NCI-H2081 treated with DMSO at 0.1 percent for 48 hours (cell line): ENCODE results near the gene DDX39B.

Source experiments
- DNase-seq: peaks from one replicate; lab custom pipeline; 2025; lab: John Stamatoyannopoulos, UW

The DDX39B gene

DNA sequence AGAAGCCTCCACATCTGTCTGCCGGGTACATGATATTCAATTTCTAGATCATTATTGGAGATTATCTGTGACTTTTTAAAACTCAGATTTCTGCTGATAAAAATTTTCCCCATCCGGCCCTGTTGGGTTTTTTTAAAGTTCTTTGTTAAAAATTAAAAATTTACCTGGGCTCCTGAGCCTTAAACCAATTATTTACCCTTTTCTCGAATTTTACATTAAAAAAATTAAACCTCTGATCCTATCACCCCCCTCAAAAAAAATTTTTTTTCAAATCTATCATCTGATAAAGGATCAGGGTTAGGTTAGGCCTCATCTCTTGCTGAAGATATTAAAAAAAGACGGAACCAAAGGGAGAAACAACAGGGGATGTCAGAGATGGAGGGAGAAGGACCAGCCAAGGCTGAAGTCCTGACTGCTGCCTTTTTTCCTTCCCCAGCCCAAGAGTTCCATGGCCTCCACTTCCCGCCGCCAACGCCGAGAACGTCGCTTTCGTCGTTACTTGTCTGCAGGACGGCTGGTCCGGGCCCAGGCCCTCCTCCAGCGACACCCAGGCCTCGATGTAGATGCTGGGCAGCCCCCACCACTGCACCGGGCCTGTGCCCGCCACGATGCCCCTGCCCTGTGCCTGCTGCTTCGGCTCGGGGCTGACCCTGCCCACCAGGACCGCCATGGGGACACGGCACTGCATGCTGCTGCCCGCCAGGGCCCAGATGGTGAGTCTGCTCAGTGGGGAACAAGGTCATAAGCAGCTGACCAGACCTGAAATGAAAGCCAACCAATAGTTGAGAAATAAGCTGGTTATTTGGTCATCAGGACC is 6.1 kb upstream of the DDX39B start:
- DNase-seq: no peak

DNA sequence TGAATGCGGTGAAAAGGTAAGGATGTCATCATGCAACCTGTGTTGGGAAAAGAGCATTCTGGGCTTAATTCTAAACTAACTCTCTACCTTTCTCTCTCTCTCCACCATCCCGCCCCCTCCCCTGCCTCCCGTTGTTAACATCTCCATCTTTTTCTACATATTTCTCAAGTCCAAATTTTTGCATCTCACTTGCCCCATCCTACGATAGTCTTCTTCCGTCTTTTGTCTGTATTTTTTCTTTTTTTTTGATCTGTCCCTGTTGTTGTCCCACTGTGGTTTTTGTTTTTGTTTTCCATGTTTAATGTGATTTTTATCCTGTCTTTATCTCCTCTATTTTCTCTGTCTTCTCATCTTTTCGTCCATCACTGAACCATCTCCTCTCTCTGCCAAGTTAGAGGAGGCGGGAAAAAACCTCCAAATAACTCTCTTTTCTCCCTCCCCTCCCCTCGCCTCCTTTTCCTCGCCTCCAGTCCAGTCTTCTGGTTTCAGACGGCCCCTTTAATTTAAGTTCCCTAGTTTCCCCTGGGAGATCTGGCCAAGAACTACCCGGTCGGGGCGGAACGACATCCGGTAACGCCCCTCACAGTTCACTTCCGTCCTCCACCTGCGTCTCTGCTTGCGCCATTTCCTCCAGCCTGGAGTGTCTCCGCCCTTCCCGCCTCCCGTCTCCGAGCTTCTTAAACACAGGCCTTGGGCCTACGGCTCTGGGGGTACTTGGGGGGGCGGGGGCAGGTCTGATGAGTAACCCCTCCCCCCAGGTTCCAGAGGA is 5.3 kb upstream of the DDX39B start, which contains the start of gene NFKBIL1:
TSS of gene NFKBIL1 (plus strand) at position 651 of the 769 bp plus-strand sequence. CDS start at position 738, 87 bp downstream.
- DNase-seq: peak; percentile 87

DNA sequence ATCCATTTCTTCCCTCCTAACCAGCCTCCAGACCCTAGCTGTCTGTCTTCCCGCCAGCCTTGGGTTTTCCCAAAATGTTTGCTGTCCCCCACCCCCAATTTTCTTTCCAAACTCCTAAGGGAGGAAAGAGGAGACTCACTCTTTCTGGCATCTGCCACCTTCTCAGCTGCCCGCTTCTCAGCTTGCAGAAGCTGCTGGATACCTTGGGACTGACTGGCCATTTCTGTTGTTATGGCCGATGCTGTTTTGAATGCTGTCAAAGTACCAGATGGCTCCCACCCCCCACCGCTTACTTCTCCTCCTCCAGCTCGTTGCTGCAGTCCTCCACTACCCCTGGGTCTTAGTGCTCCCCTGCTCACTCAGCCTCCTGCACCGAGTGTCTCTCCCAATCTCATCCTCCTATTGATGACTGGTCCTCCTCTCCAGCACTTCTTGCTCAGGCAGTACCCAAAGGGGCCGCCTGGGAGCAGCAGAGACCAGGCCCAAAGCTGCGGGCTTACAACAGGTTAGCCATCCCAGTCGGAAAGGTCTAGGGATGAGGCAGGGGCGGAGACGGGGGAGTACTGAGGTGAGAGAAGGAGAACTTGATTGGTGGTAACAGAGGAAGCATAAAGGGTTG is 4.6 kb upstream of the DDX39B start, which contains the start of gene ATP6V1G2:
TSS of gene ATP6V1G2 (minus strand) at position 270 of the 619 bp plus-strand sequence. CDS start at position 221, 49 bp downstream.
- DNase-seq: peak; percentile 80

DNA sequence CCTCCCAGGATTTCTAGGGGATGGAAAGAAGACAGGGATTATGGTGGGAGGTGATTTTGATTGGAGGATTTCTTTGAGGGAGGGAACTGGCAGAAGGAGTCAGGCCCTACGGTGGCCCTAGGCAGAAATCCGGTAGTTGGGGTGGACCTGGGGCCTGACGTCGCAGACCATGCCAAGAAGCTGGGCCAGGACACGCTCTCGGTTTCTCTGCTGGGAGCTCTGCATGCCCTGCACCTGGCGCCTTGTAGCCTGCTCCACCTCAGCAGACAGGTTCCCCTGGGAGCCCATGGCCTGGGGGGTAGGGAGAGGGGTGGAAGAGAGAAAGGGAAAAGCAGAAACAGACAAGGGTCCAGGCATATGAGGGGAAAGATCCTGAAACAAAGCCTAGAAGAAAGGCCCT is 3.5 kb upstream of the DDX39B start:
- no peak for DNase-seq

DNA sequence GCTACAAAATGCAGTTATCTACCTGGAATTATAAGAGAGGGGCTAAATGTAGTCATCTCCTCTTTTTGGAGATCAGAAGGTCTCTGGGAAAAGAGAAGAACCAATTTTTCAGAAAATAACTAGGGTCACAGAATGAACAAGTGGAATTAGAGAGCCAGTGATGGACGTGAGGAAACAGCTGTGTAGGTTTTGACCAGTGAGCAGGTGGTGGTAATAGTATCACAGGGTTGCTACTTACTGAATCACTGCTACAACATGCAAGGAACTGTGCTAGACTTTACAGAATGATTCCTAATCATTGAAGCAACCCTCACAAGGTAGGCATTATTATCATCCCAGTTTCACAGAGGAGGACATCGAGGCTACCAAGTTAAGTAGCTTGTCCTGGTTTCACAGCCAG is 2.9 kb upstream of the DDX39B start:
- no peak for DNase-seq

- no peak for DNase-seq
Measured at GRCh38 chr6:31543639-31544038, 1.8 kb upstream of the DDX39B start.

DNA sequence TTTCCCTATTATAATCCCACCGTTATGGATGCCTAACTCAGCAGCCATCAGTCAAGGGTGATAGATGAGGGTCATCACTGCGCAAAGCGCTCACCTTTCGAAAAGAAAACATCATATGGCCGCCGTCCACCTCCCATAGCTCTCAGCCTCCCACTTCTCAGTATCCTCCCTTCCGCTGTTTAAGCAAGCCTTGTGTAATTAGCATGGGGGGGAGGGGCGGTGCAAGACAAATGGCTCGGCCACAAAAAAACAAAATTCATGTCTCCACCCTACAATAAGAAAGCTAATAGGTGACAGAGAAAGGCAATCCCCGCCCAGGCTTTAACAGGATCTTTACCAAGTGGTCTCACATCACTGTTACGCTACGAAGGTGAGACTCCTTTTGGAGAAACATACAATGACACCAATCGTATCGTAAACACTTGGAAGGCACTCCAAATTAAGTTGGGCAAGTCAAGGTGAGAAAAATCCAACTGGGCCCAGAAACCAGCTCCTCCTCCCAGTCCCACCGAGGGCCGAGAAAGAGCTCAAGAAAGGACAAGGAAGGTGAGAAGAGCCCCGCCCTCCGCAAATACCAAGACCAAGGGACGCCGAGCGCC is 645 bp downstream of the DDX39B start:
- DNase-seq: no peak

DNA sequence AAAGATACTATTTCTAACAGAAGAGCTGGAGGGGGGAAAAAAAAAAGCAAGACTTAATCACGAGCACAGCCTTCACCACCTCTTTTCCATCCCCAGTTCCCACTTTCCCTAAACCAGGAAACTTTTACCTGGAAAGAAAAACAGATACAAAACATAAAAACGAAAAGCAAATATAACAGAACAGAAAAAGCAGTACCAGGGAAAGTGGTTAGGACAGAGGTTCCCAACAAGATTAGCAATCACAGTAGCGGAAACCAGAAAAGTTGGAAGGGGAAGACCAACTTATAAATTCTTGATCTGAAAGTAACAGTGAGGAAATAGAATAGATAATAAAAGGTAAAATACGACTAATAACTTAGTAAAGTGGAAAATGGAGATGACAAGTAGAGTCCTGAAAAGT is 1.2 kb downstream of the DDX39B start:
- no peak for DNase-seq

DNA sequence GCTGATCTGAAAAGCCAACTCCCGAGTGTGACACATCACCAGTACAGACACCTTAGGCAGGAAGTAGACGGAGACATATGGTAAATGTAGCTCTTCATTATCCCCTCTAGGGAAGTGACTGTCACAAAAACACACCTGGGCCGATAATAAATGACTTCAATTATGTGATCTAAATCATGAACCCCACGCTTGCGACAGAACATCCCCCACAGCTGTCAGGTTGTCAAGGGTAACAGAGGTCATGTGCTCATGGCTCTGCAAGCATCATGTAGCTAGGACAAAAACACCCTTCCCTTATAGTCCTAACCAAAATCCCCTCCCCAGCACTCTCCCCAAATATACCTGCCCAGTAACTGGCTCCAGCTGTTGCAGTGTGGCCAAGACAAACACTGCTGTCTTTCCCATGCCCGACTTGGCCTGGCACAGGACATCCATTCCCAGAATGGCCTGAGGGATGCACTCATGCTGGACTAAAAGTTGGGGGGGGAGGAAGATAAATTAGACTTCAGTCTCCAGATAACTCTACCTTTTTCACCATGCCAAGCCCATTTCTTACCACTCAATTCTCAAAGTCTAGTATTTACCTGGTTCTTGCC is 2.9 kb downstream of the DDX39B start:
- DNase-seq: no peak

DNA sequence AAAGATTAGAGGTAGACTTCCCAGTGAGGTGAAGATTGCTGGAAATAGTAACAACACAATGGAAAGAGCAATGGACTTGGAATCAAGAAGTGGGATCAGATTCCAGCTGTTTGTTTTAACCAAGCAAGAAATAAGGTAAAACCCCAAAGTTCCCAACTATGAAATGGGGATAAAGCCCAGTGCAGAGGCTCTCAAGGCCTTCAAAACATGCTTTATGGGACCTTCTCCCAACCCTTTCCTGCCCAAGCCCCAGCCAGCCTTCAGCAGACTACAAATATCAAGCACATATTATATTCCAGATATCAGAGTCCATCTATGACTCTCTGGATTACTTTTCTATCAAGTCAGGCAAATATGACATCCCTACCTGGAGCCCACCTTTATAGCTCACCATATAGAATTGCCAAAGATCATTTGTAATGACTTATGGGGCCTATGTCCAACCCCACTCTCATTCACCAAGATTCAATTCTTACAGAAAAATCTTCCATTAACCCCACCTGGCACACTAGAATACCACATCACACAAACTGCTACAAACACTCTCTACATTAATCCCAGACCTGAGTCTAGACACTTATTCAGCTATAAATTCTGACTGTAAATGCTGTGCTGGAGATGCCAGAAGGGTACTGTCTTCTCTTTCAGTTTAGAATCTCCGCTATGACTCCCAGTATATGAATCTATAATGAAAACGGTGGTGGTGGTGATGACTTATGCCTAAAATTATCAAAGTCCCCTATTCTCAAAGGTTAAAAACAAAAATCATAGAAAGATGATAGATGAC is 6.1 kb downstream of the DDX39B start:
- DNase-seq: no peak

DNA sequence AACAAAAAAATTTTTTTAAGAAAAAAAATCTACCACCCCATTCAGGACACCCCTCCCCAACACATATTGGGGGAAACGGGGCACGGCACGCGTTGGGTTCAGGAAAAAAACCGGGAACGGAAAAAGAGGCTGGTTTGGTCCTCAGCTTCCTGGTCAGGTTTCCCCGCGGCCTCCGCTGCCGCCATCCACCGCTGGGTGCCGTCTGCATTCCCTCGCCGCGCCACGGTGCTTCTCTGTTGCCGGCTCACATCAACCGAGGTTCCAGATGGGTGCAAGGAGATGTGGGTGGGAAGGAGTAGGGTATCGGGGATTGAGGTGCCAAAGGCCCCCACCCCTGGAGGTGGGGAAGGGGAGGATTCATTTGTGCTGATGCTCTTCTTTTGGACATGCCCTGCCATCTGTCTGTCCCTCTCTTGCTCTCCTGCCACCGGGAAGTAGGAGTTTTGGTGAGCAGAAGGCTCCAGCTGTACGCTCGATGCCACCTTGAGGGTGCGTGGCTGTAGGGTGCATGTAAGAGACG is 7.2 kb downstream of the DDX39B start:
- no peak for DNase-seq

DNA sequence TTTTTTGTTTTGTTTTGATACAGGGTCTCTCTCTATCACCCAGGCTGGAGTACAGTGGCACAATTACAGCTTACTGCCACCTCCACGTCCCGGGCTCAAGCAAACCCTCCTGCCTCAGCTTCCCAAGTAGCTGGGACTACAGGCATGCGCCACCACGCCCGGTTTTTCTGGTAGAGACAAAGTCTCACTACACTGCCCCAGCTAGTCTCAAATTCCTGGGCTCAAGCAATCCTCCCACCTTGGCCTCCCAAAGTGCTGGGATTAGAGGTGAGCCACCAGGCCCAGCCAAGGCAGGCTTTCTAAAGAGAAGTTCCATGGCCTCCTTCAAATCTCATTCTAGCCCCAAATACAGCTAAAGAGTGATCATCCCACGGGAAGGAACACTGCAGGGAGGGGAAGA is 7.8 kb downstream of the DDX39B start:
- no peak for DNase-seq

DNA sequence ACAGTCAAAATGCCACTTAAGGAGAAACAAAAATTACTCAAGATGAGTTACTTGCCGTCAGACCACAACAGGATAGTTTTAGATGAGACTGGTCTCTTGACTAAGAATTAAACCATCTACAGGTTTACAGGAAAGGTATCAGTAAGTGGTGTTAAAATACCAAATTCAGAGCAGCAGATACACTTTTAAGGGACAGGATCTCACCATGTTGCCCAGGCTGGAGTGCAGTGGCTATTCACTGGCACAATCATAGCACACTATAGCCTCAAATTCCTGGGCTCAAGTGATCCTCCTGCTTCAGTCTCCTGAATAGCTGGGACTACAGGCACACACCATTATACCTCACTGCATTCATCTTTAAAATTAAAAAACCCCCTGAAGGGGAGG is 8.4 kb downstream of the DDX39B start:
- DNase-seq: no peak

DNA sequence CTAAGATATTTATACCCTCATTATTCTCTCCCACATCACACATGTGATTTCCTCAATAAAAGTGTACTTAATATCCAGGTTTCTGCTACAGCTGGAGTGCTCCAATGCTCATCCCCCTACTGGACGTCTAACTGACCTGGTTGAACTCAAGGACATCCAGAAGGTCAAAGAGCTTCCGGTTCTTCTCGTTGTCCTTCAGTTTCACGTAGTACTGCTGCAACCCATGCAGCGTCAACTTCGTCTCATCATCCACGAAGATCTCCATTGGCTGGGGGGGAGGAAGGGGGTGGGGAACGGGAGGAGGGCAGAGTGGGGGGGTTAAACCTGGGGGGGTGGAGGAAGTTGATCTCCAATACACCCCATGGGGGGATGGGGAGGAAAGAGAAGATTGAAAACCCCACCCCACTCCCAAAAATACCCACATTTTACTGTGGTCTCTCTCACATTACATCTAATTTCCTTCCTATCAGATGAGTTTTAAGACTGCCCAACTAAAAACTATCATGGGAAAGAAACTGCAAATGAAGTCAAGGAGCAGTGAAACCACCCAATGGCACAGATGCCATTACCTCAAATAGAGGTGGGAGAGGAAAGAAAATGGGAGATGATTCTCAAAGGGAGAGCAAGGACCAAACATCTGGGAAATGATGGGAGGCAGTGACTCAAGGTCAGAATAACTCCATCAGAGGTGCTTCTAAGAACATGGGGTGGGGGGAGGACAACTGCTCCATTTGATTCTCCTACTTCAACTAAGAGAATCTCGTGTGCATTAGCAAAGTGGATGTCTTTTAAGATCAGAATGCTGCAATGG is 9.0 kb downstream of the DDX39B start:
- no peak for DNase-seq

- no peak for DNase-seq
Measured at GRCh38 chr6:31531771-31532643, 9.8 kb downstream of the DDX39B start.

DNA sequence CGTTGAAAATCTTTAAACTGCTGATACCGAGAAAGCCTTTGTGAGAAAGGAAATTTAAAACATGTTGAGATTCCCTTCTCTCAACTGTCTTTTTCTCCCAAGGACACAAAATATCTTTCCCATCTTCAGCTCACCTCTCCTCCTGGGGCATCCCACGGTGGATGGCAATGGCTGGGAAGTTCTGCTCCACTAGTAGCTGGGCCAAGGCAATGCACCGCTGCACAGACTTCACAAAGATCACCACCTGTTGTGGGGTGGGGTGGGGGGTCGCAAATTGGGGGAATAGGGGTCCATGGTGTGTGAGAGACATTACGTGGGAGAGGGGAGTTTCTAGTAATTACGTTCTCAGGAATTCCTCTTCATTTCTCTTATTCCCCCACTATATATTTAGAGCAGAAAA is 10.6 kb downstream of the DDX39B start:
- DNase-seq: no peak

DNA sequence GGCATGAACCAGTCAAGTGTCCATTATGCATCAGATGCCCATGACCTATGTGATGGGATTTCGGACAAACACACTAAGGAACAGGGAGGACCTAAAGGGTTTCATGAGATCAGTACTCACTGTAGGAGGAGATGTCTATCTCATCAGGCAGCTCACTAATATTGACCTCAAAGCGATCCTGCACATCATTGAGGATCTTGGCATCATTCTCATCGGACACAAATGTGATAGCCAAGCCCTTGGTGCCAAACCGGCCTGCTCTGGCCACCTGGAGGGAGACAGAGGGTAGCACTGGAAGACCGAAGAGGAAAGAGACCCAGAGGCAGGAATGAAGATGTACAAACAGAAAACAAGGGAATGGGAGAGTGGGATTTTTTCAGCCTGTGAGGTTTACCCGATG is 11.1 kb downstream of the DDX39B start:
- DNase-seq: no peak

DNA sequence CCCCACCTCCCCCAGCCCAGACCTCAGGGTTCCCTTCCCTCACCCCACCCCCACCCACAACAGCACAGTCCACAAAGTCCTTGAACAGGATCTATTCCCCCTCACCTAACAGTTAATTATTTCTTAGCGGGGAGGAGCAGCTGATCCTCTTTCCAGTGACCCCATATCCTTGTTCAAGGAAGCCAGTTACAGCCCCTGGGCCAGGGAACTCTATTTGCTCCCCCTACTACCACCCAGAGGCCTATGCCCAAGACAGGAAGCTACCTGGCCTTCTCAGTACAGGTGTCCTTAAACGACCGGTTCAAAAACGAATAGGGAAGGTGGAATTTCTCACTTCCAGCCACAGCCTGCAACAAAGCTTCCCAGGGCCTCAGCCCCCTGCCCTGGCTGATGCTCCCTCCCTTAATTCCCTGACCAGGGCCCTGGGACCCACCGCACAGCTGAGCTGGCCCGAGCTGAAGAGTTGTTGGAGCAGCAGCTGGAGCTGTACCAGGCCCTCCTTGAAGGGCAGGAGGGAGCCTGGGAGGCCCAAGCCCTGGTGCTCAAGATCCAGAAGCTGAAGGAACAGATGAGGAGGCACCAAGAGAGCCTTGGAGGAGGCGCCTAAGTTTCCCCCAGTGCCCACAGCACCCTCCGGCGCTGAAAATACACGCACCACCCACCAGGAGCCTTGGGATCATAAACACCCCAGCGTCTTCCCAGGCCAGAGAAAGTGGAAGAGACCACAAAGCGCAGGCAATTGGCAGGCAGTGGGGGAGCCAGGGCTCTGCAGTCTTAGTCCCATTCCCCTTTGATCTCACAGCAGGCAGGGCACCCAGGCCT is 12.3 kb downstream of the DDX39B start:
- no peak for DNase-seq
